Hepatocyte (in vitro differentiated cells): ENCODE data around the gene PCGF3.

Experiments
- EZH2phosphoT487 ChIP-seq: fragments of 200-600 bp; sonication (generic); IDR thresholded peaks from one replicate; pipeline ENCODE4 v1.6.1; 2018; ENCODE audit warnings: antibody characterized with exemption, mild to moderate bottlenecking, low read depth, moderate library complexity; ENCODE audit not compliant: unreplicated experiment, severe bottlenecking
- TF ChIP-seq, protein P1 (sequence below): fragments of 200-600 bp; sonication (generic); IDR thresholded peaks from 2 replicates; pipeline ENCODE4 v1.5.1; 2016; ENCODE audit warnings: antibody characterized with exemption, mild to moderate bottlenecking; ENCODE audit not compliant: poor library complexity

- TF ChIP-seq, protein P1, sequence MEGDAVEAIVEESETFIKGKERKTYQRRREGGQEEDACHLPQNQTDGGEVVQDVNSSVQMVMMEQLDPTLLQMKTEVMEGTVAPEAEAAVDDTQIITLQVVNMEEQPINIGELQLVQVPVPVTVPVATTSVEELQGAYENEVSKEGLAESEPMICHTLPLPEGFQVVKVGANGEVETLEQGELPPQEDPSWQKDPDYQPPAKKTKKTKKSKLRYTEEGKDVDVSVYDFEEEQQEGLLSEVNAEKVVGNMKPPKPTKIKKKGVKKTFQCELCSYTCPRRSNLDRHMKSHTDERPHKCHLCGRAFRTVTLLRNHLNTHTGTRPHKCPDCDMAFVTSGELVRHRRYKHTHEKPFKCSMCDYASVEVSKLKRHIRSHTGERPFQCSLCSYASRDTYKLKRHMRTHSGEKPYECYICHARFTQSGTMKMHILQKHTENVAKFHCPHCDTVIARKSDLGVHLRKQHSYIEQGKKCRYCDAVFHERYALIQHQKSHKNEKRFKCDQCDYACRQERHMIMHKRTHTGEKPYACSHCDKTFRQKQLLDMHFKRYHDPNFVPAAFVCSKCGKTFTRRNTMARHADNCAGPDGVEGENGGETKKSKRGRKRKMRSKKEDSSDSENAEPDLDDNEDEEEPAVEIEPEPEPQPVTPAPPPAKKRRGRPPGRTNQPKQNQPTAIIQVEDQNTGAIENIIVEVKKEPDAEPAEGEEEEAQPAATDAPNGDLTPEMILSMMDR, result no peak
- TF ChIP-seq EZH2phosphoT487, result no peak
These were observed 38.0 kb downstream of the PCGF3 start for GRCh38 chr4:743463-744211.
